Measurements from ENCODE around the gene COL5A3. TPM values are rescaled to one million over a fixed set of nuclear protein-coding genes. Genes with fewer than 3 reads are reported as not detected.

COL5A3 gene
- polyA plus RNA-seq, 1 experiment = 24.9 TPM

GRCh38 chr19:9914001-9914314 lies 96.3 kb downstream of the COL5A3 start:
- ChIA-PET POLR2A (no interaction called here), CTCF (no interaction called here)
- H3K36me3 ChIP-seq (ENCODE audit: control insufficient read depth, insufficient read depth, low read length) = no peaks in the 10 kb centered on the region
- peaks cover 12% of the 10 kb centered on the region for H3K27me3 ChIP-seq (ENCODE audit: control insufficient read depth, insufficient read depth, low read length)
- no peak for TF ChIP-seq CTCF (IDR thresholded peaks at IDR 0.05; ENCODE audit: insufficient read depth, low read depth, low read length)
- H3K4me3 ChIP-seq (ENCODE audit: low read depth, low read length) = peak overlapping the region; percentile 42
- DNase-seq (ENCODE audit: low read depth) = no peak

- peaks cover 12% of the 10 kb centered on the region for H3K27me3 ChIP-seq (ENCODE audit: control insufficient read depth, insufficient read depth, low read length)
- no peak for TF ChIP-seq CTCF (IDR thresholded peaks at IDR 0.05; ENCODE audit: insufficient read depth, low read depth, low read length)
- H3K36me3 ChIP-seq (ENCODE audit: control insufficient read depth, insufficient read depth, low read length) = no peaks in the 10 kb centered on the region
- no peak for DNase-seq (ENCODE audit: low read depth)
- ChIA-PET POLR2A (no interaction called here), CTCF (no interaction called here)
- peak overlapping the region; percentile 42 for H3K4me3 ChIP-seq (ENCODE audit: low read depth, low read length)
Observed at GRCh38 chr19:9913237-9914000, 96.9 kb downstream of the COL5A3 start.

- ChIA-PET POLR2A (no interaction called here), CTCF (no interaction called here)
- Histone ChIP-seq H3K27me3 (ENCODE audit: control insufficient read depth, insufficient read depth, low read length) (peaks cover 12% of the 10 kb centered on the region), H3K4me3 (ENCODE audit: low read depth, low read length) (no peak overlapping the region), H3K36me3 (ENCODE audit: control insufficient read depth, insufficient read depth, low read length) (no peaks in the 10 kb centered on the region)
- no peak for DNase-seq (ENCODE audit: low read depth)
- TF ChIP-seq CTCF (IDR thresholded peaks at IDR 0.05; ENCODE audit: insufficient read depth, low read depth, low read length) = no peak
Observed at GRCh38 chr19:9912551-9913236, 97.6 kb downstream of the COL5A3 start.

GRCh38 chr19:9911524-9912185 lies 98.6 kb downstream of the COL5A3 start:
- Histone ChIP-seq H3K27me3 (ENCODE audit: control insufficient read depth, insufficient read depth, low read length) (peaks cover 12% of the 10 kb centered on the region), H3K36me3 (ENCODE audit: control insufficient read depth, insufficient read depth, low read length) (no peaks in the 10 kb centered on the region), H3K4me3 (ENCODE audit: low read depth, low read length) (no peak overlapping the region)
- TF ChIP-seq CTCF (IDR thresholded peaks at IDR 0.05; ENCODE audit: insufficient read depth, low read depth, low read length) = no peak
- no peak for DNase-seq (ENCODE audit: low read depth)
- ChIA-PET CTCF (no interaction called here), POLR2A (no interaction called here)

GRCh38 chr19:9910625-9911024 lies 99.7 kb downstream of the COL5A3 start:
- Histone ChIP-seq H3K27me3 (ENCODE audit: control insufficient read depth, insufficient read depth, low read length) (peaks cover 12% of the 10 kb centered on the region), H3K36me3 (ENCODE audit: control insufficient read depth, insufficient read depth, low read length) (no peaks in the 10 kb centered on the region), H3K4me3 (ENCODE audit: low read depth, low read length) (no peak overlapping the region)
- ChIA-PET POLR2A (no interaction called here), CTCF (no interaction called here)
- no peak for TF ChIP-seq CTCF (IDR thresholded peaks at IDR 0.05; ENCODE audit: insufficient read depth, low read depth, low read length)
- no peak for DNase-seq (ENCODE audit: low read depth)
